Hematopoietic multipotent progenitor cell (in vitro differentiated cells): ENCODE data around the gene RBBP8NL. TPM values are rescaled to one million over a fixed set of nuclear protein-coding genes. Genes with fewer than 3 reads are reported as not detected.

Source experiments
- DNase-seq, 3 donors: peaks; one replicate each; pipeline ENCODE4 v3.0.0-alpha.2; 2011 to 2015; ENCODE audit warnings: low read depth in 2 of 3, low spot score in 2 of 3
- total RNA-seq: library from RNA; depleted of rRNA; stranded (reverse); fragments of >200 nt; gene quantifications from one replicate; pipeline ENCODE4 v1.2.3, GENCODE V29; 2012

The RBBP8NL gene
- total RNA-seq, 1 donor = not detected

DNA sequence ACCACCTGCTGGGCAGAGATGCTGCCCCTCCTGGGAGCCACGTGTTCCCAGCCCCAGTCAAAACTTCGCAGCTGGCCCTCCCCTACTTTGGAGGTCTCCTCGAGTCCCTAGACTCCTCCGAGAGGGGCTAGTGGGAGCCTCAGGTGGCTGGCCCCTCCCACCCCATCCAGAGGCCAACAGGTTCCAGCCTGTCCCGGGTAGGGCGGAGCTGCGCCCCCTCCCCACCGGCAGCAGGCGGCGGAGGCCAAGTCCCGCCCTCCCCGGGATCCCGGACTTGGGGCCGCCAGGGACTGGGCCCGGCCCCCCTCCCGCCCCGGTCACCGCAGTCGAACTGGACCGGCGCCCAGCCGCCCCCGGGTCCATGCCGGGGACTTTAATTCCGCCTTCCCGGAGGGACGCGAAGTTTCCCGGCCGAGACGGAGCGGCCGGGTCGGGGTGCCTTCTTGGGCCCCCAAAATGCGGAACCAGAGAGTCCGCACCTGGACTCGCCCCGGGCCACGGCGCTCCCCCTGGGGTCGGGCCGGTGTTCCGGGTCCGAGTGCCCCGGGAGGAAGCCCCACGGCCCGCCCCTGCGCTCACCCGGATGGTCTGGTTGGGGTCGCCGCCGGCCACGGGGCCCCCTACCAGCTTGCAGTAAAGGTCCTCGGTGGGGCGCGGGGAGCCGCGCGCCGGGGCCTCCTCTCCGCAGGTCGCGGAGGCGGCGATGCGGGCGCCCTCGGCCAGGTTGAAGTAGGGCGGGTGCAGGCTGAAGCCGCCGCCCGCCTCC is 60.8 kb downstream of the RBBP8NL start:
- no peak for DNase-seq

DNA sequence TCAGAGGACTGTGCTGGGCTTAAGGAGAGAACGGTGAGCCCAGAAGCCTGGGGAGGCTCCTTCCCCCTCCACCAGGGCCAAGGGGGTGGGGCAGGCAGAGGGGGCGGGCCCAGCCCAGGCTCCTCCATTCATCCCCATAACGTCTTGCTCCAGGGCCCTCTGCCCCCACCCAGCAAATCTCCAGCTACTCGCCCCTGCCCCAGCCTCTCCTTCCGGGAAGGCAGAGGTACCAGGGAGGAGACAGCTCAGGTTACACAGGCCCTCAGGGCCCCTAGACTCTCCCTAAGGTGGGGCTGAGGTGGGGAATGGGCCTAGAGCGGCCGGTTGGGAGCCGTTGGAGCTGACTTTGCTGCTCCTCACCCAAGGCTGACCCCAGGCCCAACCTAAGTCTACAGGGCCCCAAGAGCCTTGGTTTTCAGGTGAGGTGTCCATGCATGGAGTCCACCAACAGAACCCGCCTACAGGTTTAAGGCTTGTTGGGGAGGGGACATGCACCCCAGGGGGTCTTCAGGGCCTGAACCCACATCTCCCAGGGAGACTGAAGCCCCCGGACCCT is 61.4 kb downstream of the RBBP8NL start:
- no peak for DNase-seq

DNA sequence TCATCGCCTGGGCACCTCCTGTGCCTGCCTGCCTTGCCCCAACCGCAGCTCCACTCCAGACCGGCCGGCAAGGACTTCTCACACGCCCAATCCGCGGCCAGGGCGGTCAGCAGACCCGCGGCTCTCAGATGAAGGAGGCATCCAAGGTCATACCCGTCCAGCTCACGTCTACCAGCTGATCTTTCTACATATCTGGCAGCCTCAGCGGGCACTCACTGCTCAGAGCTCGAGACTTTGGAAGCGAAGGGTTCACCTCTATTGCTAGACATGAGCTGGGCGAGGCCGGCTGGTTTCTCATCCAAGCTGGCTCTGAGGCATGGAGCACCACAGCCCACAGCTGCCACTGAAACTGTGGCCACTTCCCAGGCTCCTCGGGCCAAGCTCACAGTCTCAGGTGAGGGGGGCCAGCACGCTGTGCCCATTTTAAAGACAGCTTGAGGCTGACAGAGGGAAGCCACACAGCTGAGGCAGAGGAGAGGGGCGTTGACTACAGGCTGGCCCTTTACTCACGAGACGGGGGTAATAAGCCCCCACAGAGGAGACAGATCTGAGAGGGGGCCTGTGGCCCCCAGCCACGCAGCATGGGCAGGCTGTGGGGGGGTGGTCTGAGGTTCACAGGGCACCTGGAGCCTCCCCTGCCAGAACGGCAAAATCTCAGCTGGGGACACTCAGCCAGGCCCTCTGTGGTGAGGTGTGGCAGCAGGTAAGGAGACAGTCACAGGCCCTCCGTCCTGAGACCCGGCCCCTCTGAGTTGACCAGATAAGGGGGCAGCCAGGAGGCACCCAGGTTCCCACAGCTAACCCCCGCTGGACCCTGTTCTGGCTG is 62.2 kb downstream of the RBBP8NL start:
- no peak for DNase-seq

DNA sequence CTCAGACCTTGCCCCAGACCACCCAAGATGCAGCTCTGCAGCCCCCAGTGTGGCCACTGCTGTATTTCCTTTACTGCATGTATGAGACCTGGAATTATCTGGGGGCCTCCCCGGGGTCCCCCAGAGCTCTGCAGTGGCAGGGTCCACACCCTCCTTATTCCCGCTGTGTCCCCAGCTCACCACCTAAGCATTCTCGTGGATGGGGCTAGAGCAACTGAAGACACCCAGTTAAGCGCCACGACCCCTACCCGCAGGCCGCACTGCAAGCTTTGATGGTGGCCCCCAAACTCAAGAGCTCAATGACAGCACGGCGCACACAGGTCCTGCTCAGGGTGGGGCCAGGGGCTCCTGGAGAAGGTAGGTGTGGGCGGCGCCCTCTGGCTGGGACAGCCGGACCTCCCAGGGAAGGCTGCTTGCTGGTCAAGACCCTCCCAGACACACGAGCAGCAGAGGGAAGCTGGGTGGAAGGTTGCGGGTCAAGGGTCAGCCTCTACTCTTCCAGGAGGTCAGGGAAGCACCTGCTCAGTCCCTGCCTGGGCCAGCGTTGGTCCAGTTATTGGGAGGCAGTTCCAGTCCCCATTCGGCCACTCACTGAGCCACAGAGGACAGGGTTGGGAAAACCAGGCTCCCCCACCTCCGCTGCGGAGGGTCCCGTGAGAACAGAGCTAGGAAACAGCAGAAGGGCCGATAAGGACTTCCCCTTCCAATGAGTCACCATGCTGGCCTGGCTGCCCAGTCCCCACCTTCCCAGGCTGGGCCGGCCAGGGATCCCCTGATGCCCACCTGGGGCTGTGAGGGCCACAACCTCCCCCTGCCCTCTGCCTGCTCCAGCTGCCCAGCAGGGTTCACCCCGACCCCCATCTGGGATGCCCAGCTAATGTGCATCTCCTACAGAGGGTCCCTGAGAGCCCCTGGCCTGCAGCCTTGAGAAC is 63.2 kb downstream of the RBBP8NL start:
- DNase-seq = no peak

DNA sequence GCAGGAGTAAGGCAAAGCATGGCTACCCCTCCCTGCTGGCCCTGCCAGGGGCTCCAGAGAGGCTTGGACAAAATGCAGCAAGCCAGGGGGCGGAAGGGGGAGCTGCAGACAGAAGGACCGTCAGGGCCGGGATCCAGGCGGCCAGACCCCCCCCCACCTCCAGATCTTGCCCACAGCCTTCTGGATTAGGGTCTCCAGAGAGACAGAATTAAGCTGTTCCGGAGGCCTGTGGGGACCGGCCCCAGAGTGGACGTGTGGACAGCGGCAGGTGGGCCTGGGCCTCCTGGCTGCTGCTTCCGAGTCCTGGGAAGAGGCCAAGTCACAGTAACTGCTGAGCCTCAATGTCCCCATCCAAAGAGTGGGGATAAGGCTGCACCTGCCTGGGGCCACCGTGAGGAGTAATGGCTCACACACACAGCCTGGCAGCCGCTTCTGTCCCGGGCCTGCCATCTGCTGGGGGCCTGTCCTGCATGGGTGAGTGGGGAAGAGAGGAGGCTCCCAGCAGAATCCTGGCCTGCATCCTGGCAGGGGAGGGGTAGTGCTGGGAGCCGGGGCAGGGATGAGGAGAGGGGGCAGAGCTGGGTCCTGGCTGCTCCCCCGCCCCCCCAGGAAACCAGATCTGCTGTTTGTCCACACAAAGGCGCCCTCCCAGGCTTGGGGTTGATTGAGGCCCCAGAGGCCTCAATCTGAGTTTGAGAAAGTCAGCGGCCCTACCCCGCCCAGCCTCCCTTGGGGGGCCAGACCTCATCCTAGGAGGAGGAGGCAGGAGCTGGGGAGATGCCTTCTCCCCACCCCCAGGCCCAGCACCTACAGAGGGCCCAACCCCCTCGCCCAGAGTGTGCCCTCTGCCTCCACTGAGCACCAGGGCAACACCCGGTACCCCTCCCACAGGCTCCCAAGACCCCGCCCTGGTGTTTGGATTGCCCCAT is 64.1 kb downstream of the RBBP8NL start:
- DNase-seq = no peak

DNA sequence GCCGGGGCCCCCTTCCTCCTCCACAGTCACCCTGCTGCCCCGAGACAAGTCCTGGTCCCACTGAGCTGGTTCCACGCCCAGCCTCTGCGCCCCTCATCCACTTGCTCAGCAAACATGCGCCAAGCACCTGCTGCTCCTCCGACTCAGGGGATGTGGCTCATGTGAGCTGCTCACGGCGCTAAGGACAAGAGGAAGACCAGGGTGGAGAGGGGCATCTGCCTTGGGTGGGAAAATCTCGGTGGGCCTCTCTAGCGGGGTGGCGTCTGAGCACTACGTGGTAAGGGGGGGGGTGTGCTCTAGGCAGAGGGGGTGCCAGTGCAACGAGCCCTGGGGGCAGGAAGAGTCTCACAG is 64.8 kb downstream of the RBBP8NL start:
- DNase-seq = no peak

DNA sequence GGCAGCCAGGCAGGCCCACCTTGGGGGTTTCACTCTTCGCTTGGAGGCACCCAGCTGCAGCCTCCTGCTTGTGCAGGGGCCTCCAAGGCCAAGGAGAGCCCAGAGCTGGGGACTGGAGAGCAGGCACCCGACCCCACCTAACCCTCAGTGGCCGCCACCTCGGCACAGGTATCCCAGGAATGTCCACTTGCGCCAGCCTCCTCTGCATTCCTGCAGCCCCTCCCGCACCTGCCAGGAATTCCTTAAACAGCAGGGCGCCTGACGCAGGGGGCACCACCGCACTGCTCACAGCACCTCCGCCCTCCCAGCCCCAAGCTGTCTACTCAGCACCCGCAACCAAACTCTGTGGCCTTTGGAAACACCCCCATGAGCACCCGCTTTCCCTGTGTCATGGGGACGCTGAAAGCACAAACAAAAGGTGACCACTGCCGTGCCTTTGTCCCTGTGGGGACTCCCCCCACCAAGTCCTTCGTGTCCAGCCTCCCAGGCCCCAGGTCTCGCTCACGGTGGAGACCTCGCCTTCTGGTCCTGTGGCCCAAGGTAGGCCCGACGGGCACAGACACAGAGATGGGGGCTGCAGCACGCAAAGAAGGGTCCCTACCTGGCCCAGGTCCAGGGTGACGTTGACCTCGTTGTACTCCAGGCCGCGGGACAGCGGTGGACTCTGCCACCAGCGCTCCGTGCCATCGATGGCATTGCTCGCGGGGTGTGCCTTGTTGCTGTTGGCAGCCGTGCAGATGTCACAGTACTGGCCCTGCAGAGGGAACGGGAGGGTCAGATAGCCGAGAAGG is 65.3 kb downstream of the RBBP8NL start:
- DNase-seq = no peak

DNA sequence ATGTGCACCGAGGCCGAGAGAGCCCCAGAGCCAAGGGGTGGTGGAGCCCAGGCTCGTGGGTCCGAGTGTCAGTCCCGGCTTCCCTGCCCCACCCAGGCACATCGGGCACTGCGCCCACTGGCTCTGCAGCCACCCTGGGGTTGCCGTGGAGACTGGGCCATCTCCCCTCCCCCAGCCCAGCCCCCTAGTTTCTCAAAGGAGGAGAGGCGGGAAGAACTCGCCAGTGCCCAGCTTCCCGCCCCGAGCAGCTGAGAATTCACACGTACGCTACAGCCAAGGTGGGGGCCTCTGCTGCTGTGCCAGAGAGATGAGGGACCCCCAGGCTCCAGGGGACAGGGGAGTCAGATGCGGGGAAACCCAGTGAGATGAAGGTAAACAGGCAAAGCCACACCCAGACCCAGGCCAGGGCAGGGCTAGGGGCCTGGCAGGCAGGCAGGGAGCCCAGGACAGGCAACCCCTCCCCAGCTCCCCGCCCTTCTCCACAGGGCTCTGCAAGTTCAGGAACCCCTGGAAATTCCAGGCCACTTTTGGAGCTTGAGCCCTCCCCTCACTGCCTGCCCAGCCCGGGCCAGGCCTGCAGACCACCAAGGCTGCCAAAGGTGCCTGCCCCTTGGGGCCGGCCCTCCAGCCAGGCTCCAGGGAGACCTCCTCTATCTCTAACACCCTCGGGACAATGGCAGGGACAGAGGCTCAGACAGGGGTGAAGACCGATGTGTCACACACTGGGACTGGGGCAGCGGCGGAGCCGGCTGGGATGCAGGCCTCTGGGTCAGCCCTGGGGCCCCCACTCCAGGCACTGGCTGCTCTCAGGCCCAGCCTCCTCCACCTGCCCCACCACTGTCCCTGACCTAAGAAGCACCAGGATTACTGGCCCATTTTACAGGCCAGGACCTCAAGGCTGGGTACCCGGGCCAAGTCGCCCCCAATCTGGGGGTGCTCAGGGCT is 66.2 kb downstream of the RBBP8NL start:
- no peak for DNase-seq

Other genes with a start within 250 kb of the RBBP8NL start
- gene MTG2, start 244.5 kb downstream of the RBBP8NL start, total RNA-seq = 24.5 TPM
- not detected for gene HRH3, start 207.3 kb downstream of the RBBP8NL start, total RNA-seq
- 35.5 TPM for gene OSBPL2, start 189.0 kb downstream of the RBBP8NL start, total RNA-seq
- gene ADRM1, start 124.5 kb downstream of the RBBP8NL start, total RNA-seq = 90.5 TPM
- gene LAMA5, start 60.2 kb downstream of the RBBP8NL start, total RNA-seq = 1.6 TPM
- gene RPS21, start 40.4 kb downstream of the RBBP8NL start, total RNA-seq = 5,188 TPM
- gene CABLES2, start 20.3 kb downstream of the RBBP8NL start, total RNA-seq = 3.2 TPM
- under 0.01 TPM for gene GATA5, start 48.5 kb upstream of the RBBP8NL start, total RNA-seq
- gene SLCO4A1, start 215.0 kb upstream of the RBBP8NL start, total RNA-seq = 15.3 TPM